Omental fat pad (tissue), 4 donors: ENCODE measurements around the gene APOBEC3C. TPM values are rescaled to one million over a fixed set of nuclear protein-coding genes. Genes with fewer than 3 reads are reported as not detected.

Experiments
- ATAC-seq: fragments of 150-250 bp; one replicate; pipeline ENCODE4 v1.9.1; 2016; ENCODE audit warnings: mild to moderate bottlenecking, moderate library complexity; ENCODE audit not compliant: low FRiP score
- DNase-seq: peaks from one replicate; pipeline ENCODE4 v3.0.0-alpha.2; 2019; ENCODE audit warnings: low spot score
- CTCF ChIP-seq, 3 donors: fragments of 450-650 bp; IDR thresholded peaks; one replicate each; pipeline ENCODE4 v1.5.1; 2016 to 2017; ENCODE audit warnings: antibody characterized with exemption in 3 of 3, mild to moderate bottlenecking in 3 of 3, moderate library complexity in 2 of 3
- total RNA-seq, 4 donors: library from RNA; depleted of rRNA; stranded (reverse); fragments of >200 nt; gene quantifications; one replicate each; pipeline ENCODE4 v1.1.0, GENCODE V29; 2016

APOBEC3C gene
- total RNA-seq, 4 donors from 2014 or later: 5.8 to 11.0 (median 7.8) TPM

- ATAC-seq (no peak), DNase-seq (no peak)
- no peak for TF ChIP-seq CTCF (IDR thresholded peaks at IDR 0.05)
Observed at GRCh38 chr22:38967451-38968450, 46.3 kb upstream of the APOBEC3C start.

GRCh38 chr22:38968801-38969200, 45.3 kb upstream of the APOBEC3C start:
- ATAC-seq (no peak), DNase-seq (no peak)
- no peak for TF ChIP-seq CTCF (IDR thresholded peaks at IDR 0.05)

- no peak for TF ChIP-seq CTCF (IDR thresholded peaks at IDR 0.05)
- ATAC-seq (no peak), DNase-seq (no peak)
Observed at GRCh38 chr22:38970551-38970950, 43.5 kb upstream of the APOBEC3C start.

GRCh38 chr22:38971202-38971601, 42.9 kb upstream of the APOBEC3C start:
- no peak for DNase-seq
- ATAC-seq: no peak
- no peak for TF ChIP-seq CTCF (IDR thresholded peaks at IDR 0.05)

- ATAC-seq (no peak), DNase-seq (no peak)
- TF ChIP-seq CTCF (IDR thresholded peaks at IDR 0.05): no peak
Observed at GRCh38 chr22:38971791-38972190, 42.3 kb upstream of the APOBEC3C start.

- ATAC-seq (no peak), DNase-seq (no peak)
- no peak for TF ChIP-seq CTCF (IDR thresholded peaks at IDR 0.05)
Observed at GRCh38 chr22:38972558-38972957, 41.5 kb upstream of the APOBEC3C start.
